Ovary (tissue), 9 donors: ENCODE data around the gene HHAT. TPM values are rescaled to one million over a fixed set of nuclear protein-coding genes. Genes with fewer than 3 reads are reported as not detected.

Source experiments
- DNase-seq, 5 donors: peaks; one replicate each; pipeline ENCODE4 v3.0.0-alpha.2; 2019 to 2020
- H3K27ac ChIP-seq, 2 donors: fragments of 200-600 bp; one replicate each; pipeline versions ENCODE4 v1.5.1 to v1.8.0; 2019 to 2022
- H3K27me3 ChIP-seq: fragments of 200-600 bp; one replicate; pipeline ENCODE4 v1.8.0; 2022
- H3K36me3 ChIP-seq: fragments of 200-600 bp; sonication (generic); one replicate; pipeline ENCODE4 v1.5.1; 2019
- H3K4me1 ChIP-seq: one replicate; pipeline ENCODE4 v1.8.1; 2013; ENCODE audit warnings: mild to moderate bottlenecking, moderate library complexity; ENCODE audit not compliant: insufficient read depth
- H3K4me3 ChIP-seq: fragments of 200-600 bp; sonication (generic); one replicate; pipeline ENCODE4 v1.5.1; 2017
- H3K9me3 ChIP-seq, 2 donors: fragments of 200-600 bp in 1 of 2; sonication (generic) in 1 of 2; one replicate each; pipeline versions ENCODE4 v1.5.1 to v1.8.1; 2013 to 2019; ENCODE audit warnings: mild to moderate bottlenecking in 1 of 2, moderate library complexity in 1 of 2
- CTCF ChIP-seq, 3 donors: fragments of 450-650 bp in 2 of 3; fragments of 200-600 bp in 1 of 3; IDR thresholded peaks; one replicate each; pipeline versions ENCODE4 v1.5.1 to v1.8.0; 2016 to 2022; ENCODE audit warnings: antibody characterized with exemption in 3 of 3, mild to moderate bottlenecking in 1 of 3
- EP300 ChIP-seq: sonication (generic); formaldehyde crosslinking; IDR thresholded peaks from one replicate; pipeline ENCODE4 v1.6.1; 2017; ENCODE audit warnings: antibody characterized with exemption
- POLR2A ChIP-seq: fragments of 450-650 bp; IDR thresholded peaks from one replicate; pipeline ENCODE4 v1.6.1; 2017; ENCODE audit warnings: antibody characterized with exemption, mild to moderate bottlenecking, moderate library complexity
- WGBS, 3 donors: extraction: QIAGEN DNeasy Blood & Tissue Kit in 1 of 3; methylation state at CpG; one replicate each; pipeline versions ENCODE4 v1.1.5 to v1.1.7; 2013 to 2017; 5-methylcytosine and 5-hydroxymethylcytosine counted together
- intact Hi-C, 4 donors: fragments of 100-400 bp; cut with DNase I; formaldehyde crosslinking; loops; one replicate each; pipeline versions ENCODE4 v1.11.0 to v1.15.1; 2022 to 2023
- polyA plus RNA-seq, 2 donors: library from polyadenylated mRNA; stranded (reverse); fragments of 200-250 nt in 1 of 2; fragments of 350-450 nt in 1 of 2; fragmentation: Illumina TruSeq in 1 of 2; extraction: RNeasy Lipid Tissue Mini Kit (QIAGEN cat#74804) in 1 of 2; gene quantifications; one replicate each; pipeline ENCODE4 v1.2.3, GENCODE V29; 2013 to 2014
- total RNA-seq, 7 donors: library from RNA; depleted of rRNA in 2 of 7; stranded (reverse); fragments of >200 nt in 2 of 7; fragmentation: NEBNext Ultra II Directional in 3 of 7; extraction: Animal tissue kit (Norgen Biotek cat#: 25700) in 3 of 7; gene quantifications; one replicate each; pipeline versions ENCODE4 v1.1.0 to v1.2.4, GENCODE V29; 2016 to 2023
- donor health status: DM: no; HTN: no; CAD: no; lungs with moderate emphysema.
- donor health status: DM: no; HTN: no; CAD: no.
- donor health status: Bipolar disorder and iron deficiency.
- donor health status: DM: yes; HTN: yes; CAD: no.
- donor health status: DM: no; HTN: no; CAD: no.
- donor health status: DM: yes; HTN: yes; CAD: no.

HHAT gene
- total and polyA plus RNA-seq, 9 donors: 2.1 to 10.5 (median 4.1) TPM

DNA sequence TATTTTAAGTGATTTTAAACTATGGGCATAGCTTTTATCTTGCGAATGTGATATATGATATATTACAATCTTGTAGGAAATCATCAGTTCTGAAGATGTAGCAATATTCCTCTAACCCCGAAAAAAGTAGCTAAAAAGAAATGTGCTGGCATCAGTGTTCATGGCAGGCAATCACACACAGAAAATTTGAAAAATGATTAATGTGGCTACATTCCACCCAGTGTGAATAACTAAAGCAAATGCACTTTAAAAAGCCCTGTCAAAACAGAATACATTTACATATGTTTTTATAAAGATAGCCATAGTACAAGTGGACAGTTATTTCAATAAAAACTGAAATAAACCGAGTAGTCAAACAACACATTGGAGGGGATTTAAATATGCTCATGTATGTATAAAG lies 260.2 kb downstream of the HHAT start:
- H3K36me3 ChIP-seq: no peaks in the 10 kb centered on the region
- 67 to 78% (median 69%) methylated on average over 3 of the region's 3 CpGs for WGBS, 3 donors
- no peak overlapping the region for H3K27ac ChIP-seq
- TF ChIP-seq EP300 (no peak), CTCF (IDR thresholded peaks at IDR 0.05) (no peak), POLR2A (no peak)
- H3K9me3 ChIP-seq: no peaks in the 10 kb centered on the region
- intact Hi-C loops: no loop called here
- DNase-seq: no peak
- H3K4me3 ChIP-seq: no peak overlapping the region
- no peaks in the 10 kb centered on the region for H3K27me3 ChIP-seq
- no peaks in the 10 kb centered on the region for H3K4me1 ChIP-seq

- intact Hi-C loops: no loop called here
- no peaks in the 10 kb centered on the region for H3K9me3 ChIP-seq
- WGBS, 3 donors: 97 to 100% (median 98%) methylated on average over 1 of the region's 1 CpG
- no peak for DNase-seq
- H3K27me3 ChIP-seq: no peaks in the 10 kb centered on the region
- H3K27ac ChIP-seq: no peak overlapping the region
- no peaks in the 10 kb centered on the region for H3K36me3 ChIP-seq
- no peak overlapping the region for H3K4me3 ChIP-seq
- TF ChIP-seq POLR2A (no peak), EP300 (no peak)
- H3K4me1 ChIP-seq: no peaks in the 10 kb centered on the region
Measured at GRCh38 chr1:210591214-210591613, 262.5 kb downstream of the HHAT start.

GRCh38 chr1:210594605-210595004 lies 265.9 kb downstream of the HHAT start:
- no peaks in the 10 kb centered on the region for H3K4me1 ChIP-seq
- H3K36me3 ChIP-seq: no peaks in the 10 kb centered on the region
- no peak overlapping the region for H3K4me3 ChIP-seq
- peaks cover 0 to 5% of the 10 kb centered on the region in 2 donors for H3K9me3 ChIP-seq
- WGBS, 3 donors: 39 to 65% (median 44%) methylated on average over 3 of the region's 3 CpGs
- no peaks in the 10 kb centered on the region for H3K27me3 ChIP-seq
- no peak overlapping the region for H3K27ac ChIP-seq
- no peak for DNase-seq
- TF ChIP-seq POLR2A: no peak
- no peak for TF ChIP-seq CTCF (IDR thresholded peaks at IDR 0.05)
- TF ChIP-seq EP300: no peak
- intact Hi-C loops: no loop called here

GRCh38 chr1:210596641-210597040 lies 267.9 kb downstream of the HHAT start:
- peaks cover 0 to 5% of the 10 kb centered on the region in 2 donors for H3K9me3 ChIP-seq
- 54 to 60% (median 59%) methylated on average over 2 of the region's 2 CpGs for WGBS, 3 donors
- intact Hi-C loops: no loop called here

More at GRCh38 chr1:210596641-210597040, 267.9 kb downstream of the HHAT start:
- no peaks in the 10 kb centered on the region for H3K27me3 ChIP-seq
- no peaks in the 10 kb centered on the region for H3K4me1 ChIP-seq
- TF ChIP-seq EP300 (no peak), CTCF (IDR thresholded peaks at IDR 0.05) (no peak)
- no peak overlapping the region for H3K27ac ChIP-seq
- H3K4me3 ChIP-seq: no peak overlapping the region
- H3K36me3 ChIP-seq: no peaks in the 10 kb centered on the region
- DNase-seq: no peak
